HepG2 (cell line): ENCODE results near the gene CCDC192. TPM values are rescaled to one million over a fixed set of nuclear protein-coding genes. Genes with fewer than 3 reads are reported as not detected.
A peak's percentile ranks its signal among the peaks of the same experiment; 100 is the strongest.

Experiments
- ATAD3A ChIP-seq: sonication (generic); formaldehyde crosslinking; IDR thresholded peaks from 2 replicates; pipeline ENCODE4 v1.4.0; 2020; ENCODE audit warnings: missing genetic modification reagents
- CEBPB ChIP-seq: IDR thresholded peaks from 2 replicates; pipeline ENCODE4 v1.6.1; 2011; ENCODE audit warnings: low read depth, low read length, improper control_type of control experiment, borderline replicate concordance
- DMAP1 ChIP-seq: IDR thresholded peaks from 2 replicates; pipeline ENCODE4 v1.6.1; 2016
- FOXJ3 ChIP-seq: sonication (generic); formaldehyde crosslinking; IDR thresholded peaks from 2 replicates; pipeline ENCODE4 v1.4.0; 2020; ENCODE audit warnings: missing genetic modification reagents, mild to moderate bottlenecking, borderline replicate concordance
- FOXK2 ChIP-seq: fragments of 450-650 bp; IDR thresholded peaks from 2 replicates; pipeline ENCODE4 v1.6.1; 2016
- HNRNPUL1 ChIP-seq: fragments of 200-400 bp; formaldehyde crosslinking; IDR thresholded peaks from 2 replicates; pipeline ENCODE4 v1.6.1; 2017; ENCODE audit warnings: low read depth, mild to moderate bottlenecking, low read length, moderate library complexity
- MEIS1 ChIP-seq: sonication (generic); formaldehyde crosslinking; IDR thresholded peaks from 2 replicates; pipeline ENCODE4 v1.9.0; 2021; ENCODE audit warnings: mild to moderate bottlenecking, missing genetic modification reagents, moderate library complexity, borderline replicate concordance
- RBFOX2 ChIP-seq: fragments of 200-400 bp; formaldehyde crosslinking; IDR thresholded peaks from 2 replicates; pipeline ENCODE4 v1.6.1; 2017; ENCODE audit warnings: low read depth, mild to moderate bottlenecking, low read length
- SMYD3 ChIP-seq: sonication (generic); formaldehyde crosslinking; IDR thresholded peaks from 2 replicates; pipeline ENCODE4 v1.8.1; 2023; ENCODE audit warnings: mild to moderate bottlenecking, missing genetic modification reagents
- SRSF9 ChIP-seq: fragments of 200-400 bp; formaldehyde crosslinking; IDR thresholded peaks from 2 replicates; pipeline ENCODE4 v1.6.1; 2018; ENCODE audit warnings: borderline replicate concordance, mild to moderate bottlenecking, low read depth, low read length; ENCODE audit not compliant: insufficient read depth, poor library complexity, severe bottlenecking
- SYNCRIP ChIP-seq: fragments of 200-400 bp; formaldehyde crosslinking; IDR thresholded peaks from 2 replicates; pipeline ENCODE4 v1.6.1; 2018; ENCODE audit warnings: mild to moderate bottlenecking, low read depth, low read length; ENCODE audit not compliant: insufficient read depth
- TBP ChIP-seq: sonication (generic); formaldehyde crosslinking; IDR thresholded peaks from 2 replicates; pipeline ENCODE4 v1.5.0; 2020; ENCODE audit warnings: missing genetic modification reagents
- ZBTB38 ChIP-seq: sonication (generic); formaldehyde crosslinking; IDR thresholded peaks from 2 replicates; pipeline ENCODE4 v1.5.1; 2020; ENCODE audit warnings: mild to moderate bottlenecking, missing genetic modification reagents
- ZNF274 ChIP-seq: sonication (generic); formaldehyde crosslinking; IDR thresholded peaks from 2 replicates; pipeline ENCODE4 v1.5.1; 2020; ENCODE audit warnings: mild to moderate bottlenecking, missing genetic modification reagents
- ZNF549 ChIP-seq: sonication (generic); formaldehyde crosslinking; IDR thresholded peaks from 2 replicates; pipeline ENCODE4 v1.5.0; 2020; ENCODE audit warnings: missing genetic modification reagents
- ZNF75D ChIP-seq: sonication (generic); formaldehyde crosslinking; IDR thresholded peaks from 2 replicates; pipeline ENCODE4 v1.8.1; 2023; ENCODE audit warnings: missing genetic modification reagents, mild to moderate bottlenecking, borderline replicate concordance
- ZNF816 ChIP-seq: sonication (generic); formaldehyde crosslinking; IDR thresholded peaks from 2 replicates; pipeline ENCODE4 v1.8.0; 2022; ENCODE audit warnings: missing genetic modification reagents, mild to moderate bottlenecking, borderline replicate concordance
- polyA plus RNA-seq, 8 experiments: library from polyadenylated mRNA; depleted of rRNA in 3 of 8; stranded (reverse) in 7 of 8; unstranded in 1 of 8; fragments of >200 nt; fragmentation: Illumina TruSeq in 4 of 8; extraction: Trizol in 4 of 8; gene quantifications; 2 replicates each; pipeline versions ENCODE4 v1.2.1 to v1.2.3, GENCODE V29; 2011 to 2016; ENCODE audit warnings: low read depth in 4 of 8, missing spikeins in 1 of 8, mixed read lengths in 1 of 8; ENCODE audit not compliant: insufficient read depth in 1 of 8
- total RNA-seq, 5 experiments: library from RNA; depleted of rRNA; stranded (reverse); fragments of >200 nt; fragmentation: Illumina TruSeq; extraction: Trizol; gene quantifications; 2 replicates each; pipeline ENCODE4 v1.2.3, GENCODE V29; 2016; ENCODE audit warnings: low read depth in 1 of 5
- TF ChIP-seq, protein P1 (sequence below): IDR thresholded peaks from 2 replicates; pipeline ENCODE4 v1.6.1; 2016
- TF ChIP-seq, protein P2 (sequence below): IDR thresholded peaks from 2 replicates; pipeline ENCODE4 v1.6.1; 2016; ENCODE audit warnings: low read depth, control low read depth
- TF ChIP-seq, protein P3 (sequence below): sonication (generic); formaldehyde crosslinking; IDR thresholded peaks from 2 replicates; pipeline ENCODE4 v1.5.1; 2020; ENCODE audit warnings: mild to moderate bottlenecking, missing genetic modification reagents, moderate library complexity
- TF ChIP-seq, protein P4 (sequence below): IDR thresholded peaks from 2 replicates; pipeline ENCODE4 v1.6.1; 2018; ENCODE audit warnings: missing genetic modification reagents, mild to moderate bottlenecking, missing compliant biosample characterization
- TF ChIP-seq, protein P5 (sequence below): sonication (generic); formaldehyde crosslinking; IDR thresholded peaks from 2 replicates; pipeline ENCODE4 v1.4.0; 2020; ENCODE audit warnings: low read depth, mild to moderate bottlenecking, missing genetic modification reagents

Gene CCDC192
- total and polyA plus RNA-seq, 2 of the 13 experiments (the other 11 are each of a cell fraction or from before 2014, with no cell fraction given): not detected

DNA sequence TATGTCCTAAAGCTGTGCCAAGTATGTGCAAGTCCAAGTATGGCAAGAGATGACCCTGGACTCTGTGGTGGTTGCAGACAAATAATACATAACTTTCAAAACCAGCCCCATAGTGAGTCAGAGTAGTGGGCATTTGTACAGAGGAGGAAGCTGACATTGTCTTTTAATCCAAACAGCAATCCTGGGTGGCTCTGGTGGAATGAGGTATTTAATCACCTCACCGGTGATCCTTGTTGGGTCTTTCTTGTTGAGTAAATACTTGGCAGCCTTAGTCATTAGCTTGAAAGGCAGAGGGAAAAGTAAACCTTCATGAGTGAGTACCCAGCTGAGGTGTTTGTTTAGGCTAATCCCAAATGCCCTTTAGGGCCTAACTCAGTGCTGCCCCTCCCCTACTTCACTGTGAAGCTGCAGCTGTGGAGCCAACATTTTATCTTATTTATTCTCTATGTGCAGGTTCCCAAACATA, 231.6 kb downstream of the CCDC192 start (continued):
- TF ChIP-seq RBFOX2 (no peak), DMAP1 (CRISPR knock-in tag) (no peak), ZNF549 (CRISPR knock-in tag) (no peak), ZNF75D (no peak), ZNF816 (no peak), ZNF274 (CRISPR knock-in tag) (no peak), CEBPB (peak; percentile 44; the same call in 1 of the 2 replicates), SMYD3 (CRISPR knock-in tag) (no peak), SYNCRIP (no peak), TBP (no peak), FOXK2 (no peak), ZBTB38 (no peak), FOXJ3 (CRISPR knock-in tag) (no peak), HNRNPUL1 (no peak), ATAD3A (CRISPR knock-in tag) (no peak), SRSF9 (no peak), MEIS1 (CRISPR knock-in tag) (no peak)
- TF ChIP-seq, protein P1, sequence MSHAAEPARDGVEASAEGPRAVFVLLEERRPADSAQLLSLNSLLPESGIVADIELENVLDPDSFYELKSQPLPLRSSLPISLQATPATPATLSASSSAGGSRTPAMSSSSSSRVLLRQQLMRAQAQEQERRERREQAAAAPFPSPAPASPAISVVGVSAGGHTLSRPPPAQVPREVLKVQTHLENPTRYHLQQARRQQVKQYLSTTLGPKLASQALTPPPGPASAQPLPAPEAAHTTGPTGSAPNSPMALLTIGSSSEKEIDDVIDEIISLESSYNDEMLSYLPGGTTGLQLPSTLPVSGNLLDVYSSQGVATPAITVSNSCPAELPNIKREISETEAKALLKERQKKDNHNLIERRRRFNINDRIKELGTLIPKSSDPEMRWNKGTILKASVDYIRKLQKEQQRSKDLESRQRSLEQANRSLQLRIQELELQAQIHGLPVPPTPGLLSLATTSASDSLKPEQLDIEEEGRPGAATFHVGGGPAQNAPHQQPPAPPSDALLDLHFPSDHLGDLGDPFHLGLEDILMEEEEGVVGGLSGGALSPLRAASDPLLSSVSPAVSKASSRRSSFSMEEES (CRISPR knock-in tag): 0 out of 2 replicates have a peak, but pooled peaks have one; percentile 36
- TF ChIP-seq, protein P2, sequence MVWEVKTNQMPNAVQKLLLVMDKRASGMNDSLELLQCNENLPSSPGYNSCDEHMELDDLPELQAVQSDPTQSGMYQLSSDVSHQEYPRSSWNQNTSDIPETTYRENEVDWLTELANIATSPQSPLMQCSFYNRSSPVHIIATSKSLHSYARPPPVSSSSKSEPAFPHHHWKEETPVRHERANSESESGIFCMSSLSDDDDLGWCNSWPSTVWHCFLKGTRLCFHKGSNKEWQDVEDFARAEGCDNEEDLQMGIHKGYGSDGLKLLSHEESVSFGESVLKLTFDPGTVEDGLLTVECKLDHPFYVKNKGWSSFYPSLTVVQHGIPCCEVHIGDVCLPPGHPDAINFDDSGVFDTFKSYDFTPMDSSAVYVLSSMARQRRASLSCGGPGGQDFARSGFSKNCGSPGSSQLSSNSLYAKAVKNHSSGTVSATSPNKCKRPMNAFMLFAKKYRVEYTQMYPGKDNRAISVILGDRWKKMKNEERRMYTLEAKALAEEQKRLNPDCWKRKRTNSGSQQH (CRISPR knock-in tag): no peak
- TF ChIP-seq, protein P3, sequence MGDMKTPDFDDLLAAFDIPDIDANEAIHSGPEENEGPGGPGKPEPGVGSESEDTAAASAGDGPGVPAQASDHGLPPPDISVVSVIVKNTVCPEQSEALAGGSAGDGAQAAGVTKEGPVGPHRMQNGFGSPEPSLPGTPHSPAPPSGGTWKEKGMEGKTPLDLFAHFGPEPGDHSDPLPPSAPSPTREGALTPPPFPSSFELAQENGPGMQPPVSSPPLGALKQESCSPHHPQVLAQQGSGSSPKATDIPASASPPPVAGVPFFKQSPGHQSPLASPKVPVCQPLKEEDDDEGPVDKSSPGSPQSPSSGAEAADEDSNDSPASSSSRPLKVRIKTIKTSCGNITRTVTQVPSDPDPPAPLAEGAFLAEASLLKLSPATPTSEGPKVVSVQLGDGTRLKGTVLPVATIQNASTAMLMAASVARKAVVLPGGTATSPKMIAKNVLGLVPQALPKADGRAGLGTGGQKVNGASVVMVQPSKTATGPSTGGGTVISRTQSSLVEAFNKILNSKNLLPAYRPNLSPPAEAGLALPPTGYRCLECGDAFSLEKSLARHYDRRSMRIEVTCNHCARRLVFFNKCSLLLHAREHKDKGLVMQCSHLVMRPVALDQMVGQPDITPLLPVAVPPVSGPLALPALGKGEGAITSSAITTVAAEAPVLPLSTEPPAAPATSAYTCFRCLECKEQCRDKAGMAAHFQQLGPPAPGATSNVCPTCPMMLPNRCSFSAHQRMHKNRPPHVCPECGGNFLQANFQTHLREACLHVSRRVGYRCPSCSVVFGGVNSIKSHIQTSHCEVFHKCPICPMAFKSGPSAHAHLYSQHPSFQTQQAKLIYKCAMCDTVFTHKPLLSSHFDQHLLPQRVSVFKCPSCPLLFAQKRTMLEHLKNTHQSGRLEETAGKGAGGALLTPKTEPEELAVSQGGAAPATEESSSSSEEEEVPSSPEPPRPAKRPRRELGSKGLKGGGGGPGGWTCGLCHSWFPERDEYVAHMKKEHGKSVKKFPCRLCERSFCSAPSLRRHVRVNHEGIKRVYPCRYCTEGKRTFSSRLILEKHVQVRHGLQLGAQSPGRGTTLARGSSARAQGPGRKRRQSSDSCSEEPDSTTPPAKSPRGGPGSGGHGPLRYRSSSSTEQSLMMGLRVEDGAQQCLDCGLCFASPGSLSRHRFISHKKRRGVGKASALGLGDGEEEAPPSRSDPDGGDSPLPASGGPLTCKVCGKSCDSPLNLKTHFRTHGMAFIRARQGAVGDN (CRISPR knock-in tag): no peak
- TF ChIP-seq, protein P4, sequence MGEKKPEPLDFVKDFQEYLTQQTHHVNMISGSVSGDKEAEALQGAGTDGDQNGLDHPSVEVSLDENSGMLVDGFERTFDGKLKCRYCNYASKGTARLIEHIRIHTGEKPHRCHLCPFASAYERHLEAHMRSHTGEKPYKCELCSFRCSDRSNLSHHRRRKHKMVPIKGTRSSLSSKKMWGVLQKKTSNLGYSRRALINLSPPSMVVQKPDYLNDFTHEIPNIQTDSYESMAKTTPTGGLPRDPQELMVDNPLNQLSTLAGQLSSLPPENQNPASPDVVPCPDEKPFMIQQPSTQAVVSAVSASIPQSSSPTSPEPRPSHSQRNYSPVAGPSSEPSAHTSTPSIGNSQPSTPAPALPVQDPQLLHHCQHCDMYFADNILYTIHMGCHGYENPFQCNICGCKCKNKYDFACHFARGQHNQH: peak; percentile 63; the same call in 1 of the 2 replicates
- TF ChIP-seq, protein P5, sequence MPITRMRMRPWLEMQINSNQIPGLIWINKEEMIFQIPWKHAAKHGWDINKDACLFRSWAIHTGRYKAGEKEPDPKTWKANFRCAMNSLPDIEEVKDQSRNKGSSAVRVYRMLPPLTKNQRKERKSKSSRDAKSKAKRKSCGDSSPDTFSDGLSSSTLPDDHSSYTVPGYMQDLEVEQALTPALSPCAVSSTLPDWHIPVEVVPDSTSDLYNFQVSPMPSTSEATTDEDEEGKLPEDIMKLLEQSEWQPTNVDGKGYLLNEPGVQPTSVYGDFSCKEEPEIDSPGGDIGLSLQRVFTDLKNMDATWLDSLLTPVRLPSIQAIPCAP (CRISPR knock-in tag): no peak
